Cardiac fibroblast (primary cell): ENCODE results near the gene ATG2B.
"Not testable (repeated sequence)": the region's sequence is repeated elsewhere in the genome, so short reads cannot be mapped to it uniquely, and the experiment has no call there.

Experiments used
- DNase-seq, 2 donors: peaks; one replicate each; pipeline versions ENCODE4 v3.0.0 to v3.0.0-alpha.2; 2010; ENCODE audit warnings: low read depth in 2 of 2
- H3K4me3 ChIP-seq, 2 donors: replicated peaks in 1 of 2; 1 replicate in 1 of 2; 2 replicates in 1 of 2; pipeline ENCODE4 v1.5.1; 2011; ENCODE audit warnings: low read depth in 2 of 2, low read length in 2 of 2, mild to moderate bottlenecking in 2 of 2, moderate library complexity in 1 of 2
- TF ChIP-seq, protein P1 (sequence below): IDR thresholded peaks from one replicate; pipeline ENCODE4 v1.5.1; 2011; ENCODE audit warnings: low read depth, mild to moderate bottlenecking, low read length, inconsistent platforms

The ATG2B gene

DNA sequence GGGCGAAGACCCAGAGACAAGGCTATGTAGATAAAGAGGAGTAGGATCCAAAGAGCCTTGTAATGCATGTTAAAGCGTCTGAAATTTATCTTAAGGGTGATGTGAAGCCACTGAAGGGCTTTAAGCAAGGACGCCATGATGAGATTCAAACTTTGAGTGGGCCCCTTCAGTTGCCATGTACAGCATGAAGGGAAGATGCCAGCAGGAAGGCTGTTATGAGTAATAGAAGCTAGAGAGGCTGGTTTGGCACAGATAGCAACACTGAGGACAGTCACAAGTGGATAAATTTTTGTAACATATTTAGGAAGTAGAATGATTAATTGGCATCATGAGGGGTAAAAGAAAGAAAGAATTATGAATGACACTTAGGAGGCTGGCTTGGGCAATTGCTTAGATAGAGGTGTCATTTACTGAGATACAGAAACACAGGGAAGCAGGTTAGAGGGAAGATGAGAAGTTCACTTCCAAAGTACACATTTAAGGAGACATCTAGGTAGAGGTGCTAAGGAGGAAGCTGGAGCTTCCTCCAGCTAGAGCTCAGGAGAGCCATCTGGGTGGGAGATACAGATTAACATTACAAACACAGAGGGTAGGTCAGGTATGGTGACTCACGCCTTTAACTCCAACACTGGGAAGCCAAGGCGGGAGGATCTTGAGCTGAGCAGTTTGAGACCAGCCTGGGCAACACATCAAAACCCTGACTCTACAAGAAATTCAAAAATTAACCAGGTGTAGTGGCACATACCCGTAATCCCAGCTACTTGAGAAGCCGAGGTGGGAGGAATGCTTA lies 13.7 kb downstream of the ATG2B start:
- no peak overlapping the region for H3K4me3 ChIP-seq
- TF ChIP-seq, protein P1, sequence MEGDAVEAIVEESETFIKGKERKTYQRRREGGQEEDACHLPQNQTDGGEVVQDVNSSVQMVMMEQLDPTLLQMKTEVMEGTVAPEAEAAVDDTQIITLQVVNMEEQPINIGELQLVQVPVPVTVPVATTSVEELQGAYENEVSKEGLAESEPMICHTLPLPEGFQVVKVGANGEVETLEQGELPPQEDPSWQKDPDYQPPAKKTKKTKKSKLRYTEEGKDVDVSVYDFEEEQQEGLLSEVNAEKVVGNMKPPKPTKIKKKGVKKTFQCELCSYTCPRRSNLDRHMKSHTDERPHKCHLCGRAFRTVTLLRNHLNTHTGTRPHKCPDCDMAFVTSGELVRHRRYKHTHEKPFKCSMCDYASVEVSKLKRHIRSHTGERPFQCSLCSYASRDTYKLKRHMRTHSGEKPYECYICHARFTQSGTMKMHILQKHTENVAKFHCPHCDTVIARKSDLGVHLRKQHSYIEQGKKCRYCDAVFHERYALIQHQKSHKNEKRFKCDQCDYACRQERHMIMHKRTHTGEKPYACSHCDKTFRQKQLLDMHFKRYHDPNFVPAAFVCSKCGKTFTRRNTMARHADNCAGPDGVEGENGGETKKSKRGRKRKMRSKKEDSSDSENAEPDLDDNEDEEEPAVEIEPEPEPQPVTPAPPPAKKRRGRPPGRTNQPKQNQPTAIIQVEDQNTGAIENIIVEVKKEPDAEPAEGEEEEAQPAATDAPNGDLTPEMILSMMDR: no peak
- peak; percentile 17 to 26 for DNase-seq

DNA sequence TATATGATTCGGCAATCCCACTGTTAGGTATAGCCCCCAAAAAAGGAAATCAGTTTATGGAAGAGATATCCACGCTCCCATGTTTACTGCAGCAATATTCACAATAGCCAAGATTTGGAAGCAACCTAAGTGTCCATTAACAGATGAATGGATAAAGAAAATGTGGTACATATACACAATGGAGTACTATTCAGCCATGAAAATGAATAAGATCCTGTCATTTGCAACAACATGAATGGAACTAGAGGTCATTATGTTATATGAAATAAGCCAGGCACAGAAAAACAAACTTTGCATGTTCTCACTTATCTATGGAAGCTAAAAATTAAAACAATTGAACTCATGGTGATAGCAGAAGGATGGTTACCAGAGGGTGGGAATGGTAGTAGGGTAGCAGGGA lies 15.2 kb downstream of the ATG2B start:
- H3K4me3 ChIP-seq, DNase-seq: not testable (repeated sequence)

DNA sequence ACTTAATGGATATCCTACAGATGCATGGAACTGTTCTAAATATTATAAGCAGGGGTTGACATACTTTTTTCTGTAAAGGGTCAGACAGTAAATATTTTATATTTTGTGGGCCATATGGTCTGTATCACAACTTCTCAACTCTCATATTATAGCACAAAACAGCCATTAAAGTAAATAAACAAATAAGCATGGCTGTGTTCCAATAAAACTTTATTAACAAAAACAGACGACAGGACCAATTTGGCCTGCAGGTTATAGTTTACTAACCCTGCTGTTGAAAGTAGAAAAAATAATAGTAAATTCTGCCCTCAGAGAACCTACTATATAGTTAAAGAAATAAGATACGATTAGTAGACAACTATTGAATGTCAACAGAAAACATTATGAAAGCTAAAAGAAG lies 17.5 kb downstream of the ATG2B start:
- no peak overlapping the region for H3K4me3 ChIP-seq
- DNase-seq: no peak
- TF ChIP-seq, protein P1: no peak

DNA sequence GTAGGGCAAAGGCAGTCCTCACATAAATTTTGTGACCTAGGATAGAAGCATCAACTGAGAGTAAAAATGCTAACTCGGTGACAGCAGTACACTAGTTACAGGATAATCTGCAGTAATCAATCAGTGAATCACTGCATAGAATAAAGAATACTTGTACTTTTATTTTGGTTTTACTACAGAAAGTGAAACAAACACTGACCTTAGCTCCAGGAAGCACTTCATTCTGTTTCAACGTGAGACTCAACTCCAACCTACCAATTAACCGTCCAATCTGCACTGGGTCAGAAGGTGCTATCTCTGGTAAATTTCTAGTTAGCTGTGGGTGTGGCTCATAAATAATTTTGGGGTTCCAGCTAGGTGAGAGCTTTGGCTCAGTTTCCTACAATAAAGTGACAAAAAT lies 21.8 kb downstream of the ATG2B start:
- DNase-seq: no peak
- TF ChIP-seq, protein P1: no peak
- no peak overlapping the region for H3K4me3 ChIP-seq

DNA sequence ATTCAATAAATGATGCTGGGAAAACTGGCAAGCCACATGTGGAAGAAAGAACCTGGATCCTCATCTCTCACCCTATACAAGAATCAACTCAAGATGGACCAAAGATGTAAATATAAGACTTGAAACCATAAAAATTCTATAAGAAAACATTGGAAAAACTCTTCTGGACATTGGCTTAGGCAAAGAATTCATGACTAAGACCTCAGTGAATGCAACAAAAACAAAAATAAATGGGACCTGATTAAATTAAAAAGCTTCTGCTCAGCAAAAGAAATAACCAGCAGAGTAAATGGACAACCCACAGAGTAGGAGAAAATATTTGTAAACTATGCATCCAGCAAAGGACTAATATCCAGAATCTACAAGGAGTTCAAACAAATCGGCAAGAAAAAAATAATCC lies 24.6 kb downstream of the ATG2B start:
- no peak for DNase-seq
- TF ChIP-seq, protein P1: no peak
- H3K4me3 ChIP-seq: no peak overlapping the region

DNA sequence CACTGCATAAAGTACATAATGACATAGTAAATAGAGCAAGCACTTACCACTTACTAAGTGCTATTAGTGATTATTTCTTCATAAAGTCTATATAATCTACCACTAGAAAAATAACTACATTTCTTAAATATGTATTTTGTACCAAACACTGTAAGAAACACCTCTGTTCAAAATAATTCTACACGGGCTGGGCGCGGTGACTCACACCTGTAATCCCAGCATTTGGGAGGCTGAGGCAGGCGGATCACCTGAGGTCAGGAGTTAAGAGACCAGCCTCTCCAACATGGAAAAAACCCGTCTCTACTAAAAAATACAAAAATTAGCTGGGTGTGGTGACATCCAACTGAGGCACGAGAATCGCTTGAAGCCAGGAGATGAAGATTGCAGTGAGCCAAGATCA lies 38.9 kb downstream of the ATG2B start:
- H3K4me3 ChIP-seq: no peak overlapping the region
- TF ChIP-seq, protein P1: no peak
- no peak for DNase-seq

DNA sequence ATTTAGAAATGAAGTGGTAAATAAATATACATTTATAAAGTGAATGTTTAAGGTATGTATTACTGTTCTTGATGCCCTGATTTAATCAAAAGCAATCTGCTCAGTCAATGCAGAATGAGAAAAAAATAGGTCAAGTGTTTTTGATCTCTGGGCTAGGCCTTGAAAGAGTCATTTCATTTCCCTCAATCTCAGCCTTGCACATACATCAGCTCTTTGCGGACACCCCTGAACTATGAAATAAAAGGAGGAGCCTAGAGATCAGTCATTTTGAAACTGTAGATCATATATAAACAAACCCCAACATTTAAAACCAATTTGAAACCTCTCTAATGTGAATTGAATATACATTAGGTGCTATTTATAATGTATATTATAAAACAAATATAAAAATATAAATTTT lies 42.5 kb downstream of the ATG2B start:
- TF ChIP-seq, protein P1: no peak
- no peak overlapping the region for H3K4me3 ChIP-seq
- no peak for DNase-seq
